WTC11 (cell line): ENCODE results near the gene RNGTT. TPM values are rescaled to one million over a fixed set of nuclear protein-coding genes. Genes with fewer than 3 reads are reported as not detected.

Experiments
- ATAC-seq: fragments of 200-7000 bp; cut with Tn5 transposase; 2 replicates; pipeline ENCODE4 v1.10.0; 2021; ENCODE audit warnings: mild to moderate bottlenecking, moderate library complexity
- CTCF ChIA-PET: fragments of 300-600 bp; sonication (Branson Sonifier 250); formaldehyde crosslinking; loops from one replicate; lab custom pipeline; 2021; ENCODE audit warnings: antibody characterized with exemption; lab: Charles Lee
- POLR2A ChIA-PET: fragments of 350-600 bp; sonication (Branson Sonifier 250); formaldehyde crosslinking; loops from one replicate; lab custom pipeline; 2021; ENCODE audit warnings: antibody characterized with exemption; lab: Charles Lee
- DNase-seq: peaks from one replicate; pipeline ENCODE4 v3.0.0; 2021; ENCODE audit warnings: low spot score
- H3K27ac Mint-ChIP-seq: 2 replicates; pipeline ENCODE4 v1.8.0; 2021; ENCODE audit warnings: mixed read lengths
- H3K27me3 Mint-ChIP-seq: 2 replicates; pipeline ENCODE4 v1.8.0; 2021; ENCODE audit warnings: low read depth, mild to moderate bottlenecking, moderate library complexity, mixed read lengths
- H3K36me3 Mint-ChIP-seq: 2 replicates; pipeline ENCODE4 v1.8.0; 2021; ENCODE audit warnings: mixed read lengths
- H3K4me1 Mint-ChIP-seq: 2 replicates; pipeline ENCODE4 v1.8.0; 2022; ENCODE audit warnings: mixed read lengths
- H3K4me3 Mint-ChIP-seq: 2 replicates; pipeline ENCODE4 v1.8.0; 2021; ENCODE audit warnings: mild to moderate bottlenecking, moderate library complexity, mixed read lengths
- H3K9me3 Mint-ChIP-seq: 2 replicates; pipeline ENCODE4 v1.8.0; 2021; ENCODE audit warnings: mixed read lengths
- ELF4 ChIP-seq: sonication (generic); formaldehyde crosslinking; IDR thresholded peaks from 2 replicates; pipeline ENCODE4 v1.8.1; 2022; ENCODE audit warnings: low read depth, mild to moderate bottlenecking, moderate library complexity, missing genetic modification reagents
- FOXJ3 ChIP-seq: sonication (generic); formaldehyde crosslinking; IDR thresholded peaks from 2 replicates; pipeline ENCODE4 v1.9.0; 2021; ENCODE audit warnings: missing genetic modification reagents, mild to moderate bottlenecking, borderline replicate concordance
- FOXK1 ChIP-seq: sonication (generic); formaldehyde crosslinking; IDR thresholded peaks from 2 replicates; pipeline ENCODE4 v1.8.0; 2022; ENCODE audit warnings: mild to moderate bottlenecking, moderate library complexity, missing genetic modification reagents
- KAT7 ChIP-seq: sonication (generic); formaldehyde crosslinking; IDR thresholded peaks from 2 replicates; pipeline ENCODE4 v1.8.1; 2023; ENCODE audit warnings: missing genetic modification reagents, mild to moderate bottlenecking, borderline replicate concordance
- OVOL2 ChIP-seq: fragments of 250-450 bp; sonication (Bioruptor Pico); IDR thresholded peaks from 2 replicates; pipeline ENCODE4 v1.9.0; 2021; ENCODE audit warnings: mild to moderate bottlenecking, borderline replicate concordance
- TCF7 ChIP-seq: sonication (generic); formaldehyde crosslinking; IDR thresholded peaks from 2 replicates; pipeline ENCODE4 v1.8.0; 2022; ENCODE audit warnings: mild to moderate bottlenecking, low read depth, missing genetic modification reagents, moderate library complexity
- ZNF671 ChIP-seq: fragments of 250-450 bp; sonication (Bioruptor Pico); IDR thresholded peaks from 2 replicates; pipeline ENCODE4 v1.8.0; 2021; ENCODE audit warnings: mild to moderate bottlenecking
- total RNA-seq: library from RNA; stranded (reverse); gene quantifications from 3 replicates; pipeline ENCODE4 v1.2.3, GENCODE V29; 2021
- TF ChIP-seq, protein P1 (sequence below): sonication (generic); formaldehyde crosslinking; IDR thresholded peaks from 2 replicates; pipeline ENCODE4 v1.8.1; 2023; ENCODE audit warnings: mild to moderate bottlenecking, missing genetic modification reagents
- TF ChIP-seq, protein P2 (sequence below): sonication (generic); formaldehyde crosslinking; IDR thresholded peaks from 2 replicates; pipeline ENCODE4 v1.8.0; 2023; ENCODE audit warnings: missing genetic modification reagents, mild to moderate bottlenecking, borderline replicate concordance
- TF ChIP-seq, protein P3 (sequence below): sonication (generic); formaldehyde crosslinking; conservative IDR thresholded peaks from 2 replicates; pipeline ENCODE4 v1.8.1; 2023; ENCODE audit warnings: mild to moderate bottlenecking, low read depth, missing genetic modification reagents, moderate library complexity
- TF ChIP-seq, protein P4 (sequence below): fragments of 250-450 bp; sonication (Bioruptor Pico); IDR thresholded peaks from 2 replicates; pipeline ENCODE4 v1.9.0; 2021; ENCODE audit warnings: mild to moderate bottlenecking
- TF ChIP-seq, protein P5 (sequence below): sonication (generic); formaldehyde crosslinking; IDR thresholded peaks from 2 replicates; pipeline ENCODE4 v1.8.0; 2022; ENCODE audit warnings: mild to moderate bottlenecking, missing genetic modification reagents
- TF ChIP-seq, protein P6 (sequence below): sonication (generic); formaldehyde crosslinking; IDR thresholded peaks from 2 replicates; pipeline ENCODE4 v1.8.1; 2022; ENCODE audit warnings: mild to moderate bottlenecking, missing genetic modification reagents, moderate library complexity, borderline replicate concordance
- TF ChIP-seq, protein P7 (sequence below): fragments of 250-450 bp; sonication (Bioruptor Pico); IDR thresholded peaks from 2 replicates; pipeline ENCODE4 v1.9.0; 2021; ENCODE audit warnings: moderate library complexity, mild to moderate bottlenecking, inconsistent platforms, borderline replicate concordance
- TF ChIP-seq, protein P8 (sequence below): sonication (generic); formaldehyde crosslinking; IDR thresholded peaks from 2 replicates; pipeline ENCODE4 v1.8.1; 2022; ENCODE audit warnings: missing genetic modification reagents, borderline replicate concordance

Gene RNGTT
- total RNA-seq, 1 experiment from 2014 or later, result 20.4 TPM

DNA sequence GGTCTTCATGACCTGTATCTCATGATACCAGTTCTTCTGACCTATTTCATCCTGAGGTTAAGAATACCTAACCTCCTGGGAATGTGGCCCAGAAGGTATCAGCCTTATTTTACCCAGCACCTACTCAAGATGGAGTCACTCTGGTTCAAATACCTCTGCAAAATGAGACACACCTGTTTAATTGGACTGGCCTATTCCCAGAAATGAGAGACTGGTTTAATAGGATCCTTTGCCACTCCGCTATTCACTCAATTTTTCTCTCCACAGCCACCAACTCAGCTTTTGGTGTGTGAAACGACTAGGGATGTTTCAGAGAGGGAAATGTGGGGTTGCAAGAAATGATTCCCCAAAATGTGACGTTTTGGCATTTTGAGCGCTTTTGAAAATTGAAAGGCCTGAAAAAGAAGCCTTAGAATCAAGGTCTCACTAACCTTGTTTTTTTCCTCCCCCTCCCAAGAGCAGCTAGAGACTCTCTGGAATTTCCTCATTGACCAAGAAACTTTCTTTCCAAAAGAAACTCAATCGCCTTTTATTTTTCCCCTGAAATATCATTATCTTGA, 45.5 kb upstream of the RNGTT start (continued):
- TF ChIP-seq, protein P1, sequence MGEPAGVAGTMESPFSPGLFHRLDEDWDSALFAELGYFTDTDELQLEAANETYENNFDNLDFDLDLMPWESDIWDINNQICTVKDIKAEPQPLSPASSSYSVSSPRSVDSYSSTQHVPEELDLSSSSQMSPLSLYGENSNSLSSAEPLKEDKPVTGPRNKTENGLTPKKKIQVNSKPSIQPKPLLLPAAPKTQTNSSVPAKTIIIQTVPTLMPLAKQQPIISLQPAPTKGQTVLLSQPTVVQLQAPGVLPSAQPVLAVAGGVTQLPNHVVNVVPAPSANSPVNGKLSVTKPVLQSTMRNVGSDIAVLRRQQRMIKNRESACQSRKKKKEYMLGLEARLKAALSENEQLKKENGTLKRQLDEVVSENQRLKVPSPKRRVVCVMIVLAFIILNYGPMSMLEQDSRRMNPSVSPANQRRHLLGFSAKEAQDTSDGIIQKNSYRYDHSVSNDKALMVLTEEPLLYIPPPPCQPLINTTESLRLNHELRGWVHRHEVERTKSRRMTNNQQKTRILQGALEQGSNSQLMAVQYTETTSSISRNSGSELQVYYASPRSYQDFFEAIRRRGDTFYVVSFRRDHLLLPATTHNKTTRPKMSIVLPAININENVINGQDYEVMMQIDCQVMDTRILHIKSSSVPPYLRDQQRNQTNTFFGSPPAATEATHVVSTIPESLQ (CRISPR knock-in tag), result no peak
- TF ChIP-seq TCF7 (CRISPR knock-in tag), result no peak
- TF ChIP-seq, protein P2, sequence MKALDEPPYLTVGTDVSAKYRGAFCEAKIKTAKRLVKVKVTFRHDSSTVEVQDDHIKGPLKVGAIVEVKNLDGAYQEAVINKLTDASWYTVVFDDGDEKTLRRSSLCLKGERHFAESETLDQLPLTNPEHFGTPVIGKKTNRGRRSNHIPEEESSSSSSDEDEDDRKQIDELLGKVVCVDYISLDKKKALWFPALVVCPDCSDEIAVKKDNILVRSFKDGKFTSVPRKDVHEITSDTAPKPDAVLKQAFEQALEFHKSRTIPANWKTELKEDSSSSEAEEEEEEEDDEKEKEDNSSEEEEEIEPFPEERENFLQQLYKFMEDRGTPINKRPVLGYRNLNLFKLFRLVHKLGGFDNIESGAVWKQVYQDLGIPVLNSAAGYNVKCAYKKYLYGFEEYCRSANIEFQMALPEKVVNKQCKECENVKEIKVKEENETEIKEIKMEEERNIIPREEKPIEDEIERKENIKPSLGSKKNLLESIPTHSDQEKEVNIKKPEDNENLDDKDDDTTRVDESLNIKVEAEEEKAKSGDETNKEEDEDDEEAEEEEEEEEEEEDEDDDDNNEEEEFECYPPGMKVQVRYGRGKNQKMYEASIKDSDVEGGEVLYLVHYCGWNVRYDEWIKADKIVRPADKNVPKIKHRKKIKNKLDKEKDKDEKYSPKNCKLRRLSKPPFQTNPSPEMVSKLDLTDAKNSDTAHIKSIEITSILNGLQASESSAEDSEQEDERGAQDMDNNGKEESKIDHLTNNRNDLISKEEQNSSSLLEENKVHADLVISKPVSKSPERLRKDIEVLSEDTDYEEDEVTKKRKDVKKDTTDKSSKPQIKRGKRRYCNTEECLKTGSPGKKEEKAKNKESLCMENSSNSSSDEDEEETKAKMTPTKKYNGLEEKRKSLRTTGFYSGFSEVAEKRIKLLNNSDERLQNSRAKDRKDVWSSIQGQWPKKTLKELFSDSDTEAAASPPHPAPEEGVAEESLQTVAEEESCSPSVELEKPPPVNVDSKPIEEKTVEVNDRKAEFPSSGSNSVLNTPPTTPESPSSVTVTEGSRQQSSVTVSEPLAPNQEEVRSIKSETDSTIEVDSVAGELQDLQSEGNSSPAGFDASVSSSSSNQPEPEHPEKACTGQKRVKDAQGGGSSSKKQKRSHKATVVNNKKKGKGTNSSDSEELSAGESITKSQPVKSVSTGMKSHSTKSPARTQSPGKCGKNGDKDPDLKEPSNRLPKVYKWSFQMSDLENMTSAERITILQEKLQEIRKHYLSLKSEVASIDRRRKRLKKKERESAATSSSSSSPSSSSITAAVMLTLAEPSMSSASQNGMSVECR (CRISPR knock-in tag), result no peak
- TF ChIP-seq, protein P3, sequence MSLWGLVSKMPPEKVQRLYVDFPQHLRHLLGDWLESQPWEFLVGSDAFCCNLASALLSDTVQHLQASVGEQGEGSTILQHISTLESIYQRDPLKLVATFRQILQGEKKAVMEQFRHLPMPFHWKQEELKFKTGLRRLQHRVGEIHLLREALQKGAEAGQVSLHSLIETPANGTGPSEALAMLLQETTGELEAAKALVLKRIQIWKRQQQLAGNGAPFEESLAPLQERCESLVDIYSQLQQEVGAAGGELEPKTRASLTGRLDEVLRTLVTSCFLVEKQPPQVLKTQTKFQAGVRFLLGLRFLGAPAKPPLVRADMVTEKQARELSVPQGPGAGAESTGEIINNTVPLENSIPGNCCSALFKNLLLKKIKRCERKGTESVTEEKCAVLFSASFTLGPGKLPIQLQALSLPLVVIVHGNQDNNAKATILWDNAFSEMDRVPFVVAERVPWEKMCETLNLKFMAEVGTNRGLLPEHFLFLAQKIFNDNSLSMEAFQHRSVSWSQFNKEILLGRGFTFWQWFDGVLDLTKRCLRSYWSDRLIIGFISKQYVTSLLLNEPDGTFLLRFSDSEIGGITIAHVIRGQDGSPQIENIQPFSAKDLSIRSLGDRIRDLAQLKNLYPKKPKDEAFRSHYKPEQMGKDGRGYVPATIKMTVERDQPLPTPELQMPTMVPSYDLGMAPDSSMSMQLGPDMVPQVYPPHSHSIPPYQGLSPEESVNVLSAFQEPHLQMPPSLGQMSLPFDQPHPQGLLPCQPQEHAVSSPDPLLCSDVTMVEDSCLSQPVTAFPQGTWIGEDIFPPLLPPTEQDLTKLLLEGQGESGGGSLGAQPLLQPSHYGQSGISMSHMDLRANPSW (CRISPR knock-in tag), result no peak
- TF ChIP-seq, all 79 proteins: peak for 4

DNA sequence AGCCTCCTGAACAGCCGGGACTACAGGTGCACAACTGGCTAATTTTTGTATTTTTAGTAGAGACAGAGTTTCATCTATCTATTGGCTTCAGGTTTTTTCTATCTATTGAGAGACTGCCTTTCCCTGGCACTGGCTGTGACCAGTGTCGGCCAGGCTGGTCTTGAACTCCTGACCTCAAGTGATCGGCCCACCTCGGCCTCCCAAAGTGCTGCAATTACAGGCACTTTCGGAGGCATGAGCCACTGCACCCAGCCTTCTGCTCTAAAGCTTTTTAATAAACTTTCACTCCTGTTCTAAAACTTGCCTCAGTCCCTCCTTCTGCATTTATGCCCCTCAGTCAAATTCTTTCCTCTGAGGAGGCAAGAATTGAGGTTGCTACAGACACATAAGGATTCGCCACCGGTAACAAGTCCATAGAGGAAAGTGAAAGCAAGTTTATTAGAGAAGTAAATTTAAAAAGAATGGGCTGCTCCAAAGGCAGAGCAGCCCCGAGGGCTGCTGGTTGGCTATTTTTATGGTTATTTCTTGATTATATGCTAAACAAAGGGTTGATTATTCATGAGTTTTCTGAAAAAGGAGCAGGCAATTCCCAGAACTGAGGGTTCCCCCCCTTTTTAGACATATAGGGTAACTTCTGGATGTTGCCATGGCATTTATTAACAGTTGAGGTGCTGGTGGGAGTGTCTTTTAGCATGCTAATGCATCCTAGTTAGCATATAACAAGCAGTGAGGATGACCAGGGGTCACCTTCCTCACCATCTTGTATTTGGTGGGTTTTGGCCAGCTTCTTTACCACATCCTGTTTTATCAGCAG, 44.8 kb upstream of the RNGTT start:
- DNase-seq (no peak), ATAC-seq (0 out of 2 replicates have a peak, but pooled peaks have one; percentile 23)
- no peak for TF ChIP-seq ZNF671 (CRISPR knock-in tag)
- TF ChIP-seq, protein P4, sequence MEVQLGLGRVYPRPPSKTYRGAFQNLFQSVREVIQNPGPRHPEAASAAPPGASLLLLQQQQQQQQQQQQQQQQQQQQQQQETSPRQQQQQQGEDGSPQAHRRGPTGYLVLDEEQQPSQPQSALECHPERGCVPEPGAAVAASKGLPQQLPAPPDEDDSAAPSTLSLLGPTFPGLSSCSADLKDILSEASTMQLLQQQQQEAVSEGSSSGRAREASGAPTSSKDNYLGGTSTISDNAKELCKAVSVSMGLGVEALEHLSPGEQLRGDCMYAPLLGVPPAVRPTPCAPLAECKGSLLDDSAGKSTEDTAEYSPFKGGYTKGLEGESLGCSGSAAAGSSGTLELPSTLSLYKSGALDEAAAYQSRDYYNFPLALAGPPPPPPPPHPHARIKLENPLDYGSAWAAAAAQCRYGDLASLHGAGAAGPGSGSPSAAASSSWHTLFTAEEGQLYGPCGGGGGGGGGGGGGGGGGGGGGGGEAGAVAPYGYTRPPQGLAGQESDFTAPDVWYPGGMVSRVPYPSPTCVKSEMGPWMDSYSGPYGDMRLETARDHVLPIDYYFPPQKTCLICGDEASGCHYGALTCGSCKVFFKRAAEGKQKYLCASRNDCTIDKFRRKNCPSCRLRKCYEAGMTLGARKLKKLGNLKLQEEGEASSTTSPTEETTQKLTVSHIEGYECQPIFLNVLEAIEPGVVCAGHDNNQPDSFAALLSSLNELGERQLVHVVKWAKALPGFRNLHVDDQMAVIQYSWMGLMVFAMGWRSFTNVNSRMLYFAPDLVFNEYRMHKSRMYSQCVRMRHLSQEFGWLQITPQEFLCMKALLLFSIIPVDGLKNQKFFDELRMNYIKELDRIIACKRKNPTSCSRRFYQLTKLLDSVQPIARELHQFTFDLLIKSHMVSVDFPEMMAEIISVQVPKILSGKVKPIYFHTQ (CRISPR knock-in tag), result no peak
- TF ChIP-seq ELF4 (CRISPR knock-in tag), result no peak
- no peak for TF ChIP-seq FOXJ3
- no peak for TF ChIP-seq OVOL2 (CRISPR knock-in tag)
- TF ChIP-seq, protein P5, sequence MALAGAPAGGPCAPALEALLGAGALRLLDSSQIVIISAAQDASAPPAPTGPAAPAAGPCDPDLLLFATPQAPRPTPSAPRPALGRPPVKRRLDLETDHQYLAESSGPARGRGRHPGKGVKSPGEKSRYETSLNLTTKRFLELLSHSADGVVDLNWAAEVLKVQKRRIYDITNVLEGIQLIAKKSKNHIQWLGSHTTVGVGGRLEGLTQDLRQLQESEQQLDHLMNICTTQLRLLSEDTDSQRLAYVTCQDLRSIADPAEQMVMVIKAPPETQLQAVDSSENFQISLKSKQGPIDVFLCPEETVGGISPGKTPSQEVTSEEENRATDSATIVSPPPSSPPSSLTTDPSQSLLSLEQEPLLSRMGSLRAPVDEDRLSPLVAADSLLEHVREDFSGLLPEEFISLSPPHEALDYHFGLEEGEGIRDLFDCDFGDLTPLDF (CRISPR knock-in tag), result no peak
- TF ChIP-seq KAT7 (CRISPR knock-in tag), result no peak
- TF ChIP-seq FOXK1 (CRISPR knock-in tag), result no peak
- TF ChIP-seq, protein P6, sequence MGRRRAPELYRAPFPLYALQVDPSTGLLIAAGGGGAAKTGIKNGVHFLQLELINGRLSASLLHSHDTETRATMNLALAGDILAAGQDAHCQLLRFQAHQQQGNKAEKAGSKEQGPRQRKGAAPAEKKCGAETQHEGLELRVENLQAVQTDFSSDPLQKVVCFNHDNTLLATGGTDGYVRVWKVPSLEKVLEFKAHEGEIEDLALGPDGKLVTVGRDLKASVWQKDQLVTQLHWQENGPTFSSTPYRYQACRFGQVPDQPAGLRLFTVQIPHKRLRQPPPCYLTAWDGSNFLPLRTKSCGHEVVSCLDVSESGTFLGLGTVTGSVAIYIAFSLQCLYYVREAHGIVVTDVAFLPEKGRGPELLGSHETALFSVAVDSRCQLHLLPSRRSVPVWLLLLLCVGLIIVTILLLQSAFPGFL (CRISPR knock-in tag), result no peak
- TF ChIP-seq, protein P7, sequence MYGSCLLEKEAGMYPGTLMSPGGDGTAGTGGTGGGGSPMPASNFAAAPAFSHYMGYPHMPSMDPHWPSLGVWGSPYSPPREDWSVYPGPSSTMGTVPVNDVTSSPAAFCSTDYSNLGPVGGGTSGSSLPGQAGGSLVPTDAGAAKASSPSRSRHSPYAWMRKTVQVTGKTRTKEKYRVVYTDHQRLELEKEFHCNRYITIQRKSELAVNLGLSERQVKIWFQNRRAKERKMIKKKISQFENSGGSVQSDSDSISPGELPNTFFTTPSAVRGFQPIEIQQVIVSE (CRISPR knock-in tag), result no peak
- TF ChIP-seq, protein P8, sequence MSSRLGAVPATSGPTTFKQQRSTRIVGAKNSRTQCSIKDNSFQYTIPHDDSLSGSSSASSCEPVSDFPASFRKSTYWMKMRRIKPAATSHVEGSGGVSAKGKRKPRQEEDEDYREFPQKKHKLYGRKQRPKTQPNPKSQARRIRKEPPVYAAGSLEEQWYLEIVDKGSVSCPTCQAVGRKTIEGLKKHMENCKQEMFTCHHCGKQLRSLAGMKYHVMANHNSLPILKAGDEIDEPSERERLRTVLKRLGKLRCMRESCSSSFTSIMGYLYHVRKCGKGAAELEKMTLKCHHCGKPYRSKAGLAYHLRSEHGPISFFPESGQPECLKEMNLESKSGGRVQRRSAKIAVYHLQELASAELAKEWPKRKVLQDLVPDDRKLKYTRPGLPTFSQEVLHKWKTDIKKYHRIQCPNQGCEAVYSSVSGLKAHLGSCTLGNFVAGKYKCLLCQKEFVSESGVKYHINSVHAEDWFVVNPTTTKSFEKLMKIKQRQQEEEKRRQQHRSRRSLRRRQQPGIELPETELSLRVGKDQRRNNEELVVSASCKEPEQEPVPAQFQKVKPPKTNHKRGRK (CRISPR knock-in tag), result no peak
- Mint-ChIP-seq H3K27me3 (no peaks in the 10 kb centered on the region), H3K9me3 (no peaks in the 10 kb centered on the region), H3K36me3 (no peaks in the 10 kb centered on the region), H3K4me1 (peaks cover 29% of the 10 kb centered on the region), H3K4me3 (no peak overlapping the region), H3K27ac (no peak overlapping the region)
- POLR2A ChIA-PET, result interaction anchor here (0.6 kb wide), 1 partner anchor 72 kb away, joined by 3 read pairs; the partner anchor contains the start of gene PNRC1
- CTCF ChIA-PET, result interaction anchor here (1.5 kb wide), 1 partner anchor 25 kb away, joined by 6 read pairs; no protein-coding TSS in a partner anchor
